ENCODE measurements around the gene PVR.

DNA sequence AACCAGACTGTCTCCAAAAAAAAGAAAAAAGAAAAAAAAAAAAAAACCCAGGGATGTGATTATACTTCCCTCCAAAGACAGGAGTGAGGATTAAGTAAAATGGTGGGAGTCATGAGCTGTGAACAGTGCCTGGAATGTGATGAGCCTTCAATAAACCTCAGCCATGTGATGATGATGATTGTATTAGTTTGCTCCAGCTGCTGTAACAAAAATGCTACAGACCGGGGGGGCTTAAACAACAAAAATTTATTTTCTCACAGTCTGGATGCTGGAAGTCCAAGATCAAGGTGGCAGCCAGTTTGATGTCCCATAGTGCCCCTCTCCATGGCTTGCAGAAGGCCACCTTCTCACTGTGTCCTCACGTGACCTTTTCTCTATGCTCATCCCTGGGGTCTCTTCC is 8.9 kb upstream of the PVR start:
- TF ChIP-seq, protein P1, sequence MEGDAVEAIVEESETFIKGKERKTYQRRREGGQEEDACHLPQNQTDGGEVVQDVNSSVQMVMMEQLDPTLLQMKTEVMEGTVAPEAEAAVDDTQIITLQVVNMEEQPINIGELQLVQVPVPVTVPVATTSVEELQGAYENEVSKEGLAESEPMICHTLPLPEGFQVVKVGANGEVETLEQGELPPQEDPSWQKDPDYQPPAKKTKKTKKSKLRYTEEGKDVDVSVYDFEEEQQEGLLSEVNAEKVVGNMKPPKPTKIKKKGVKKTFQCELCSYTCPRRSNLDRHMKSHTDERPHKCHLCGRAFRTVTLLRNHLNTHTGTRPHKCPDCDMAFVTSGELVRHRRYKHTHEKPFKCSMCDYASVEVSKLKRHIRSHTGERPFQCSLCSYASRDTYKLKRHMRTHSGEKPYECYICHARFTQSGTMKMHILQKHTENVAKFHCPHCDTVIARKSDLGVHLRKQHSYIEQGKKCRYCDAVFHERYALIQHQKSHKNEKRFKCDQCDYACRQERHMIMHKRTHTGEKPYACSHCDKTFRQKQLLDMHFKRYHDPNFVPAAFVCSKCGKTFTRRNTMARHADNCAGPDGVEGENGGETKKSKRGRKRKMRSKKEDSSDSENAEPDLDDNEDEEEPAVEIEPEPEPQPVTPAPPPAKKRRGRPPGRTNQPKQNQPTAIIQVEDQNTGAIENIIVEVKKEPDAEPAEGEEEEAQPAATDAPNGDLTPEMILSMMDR (IDR thresholded peaks at IDR 0.05) = no peak
- TF ChIP-seq POLR2A (IDR thresholded peaks at IDR 0.05) (no peak), POLR2AphosphoS5 (IDR thresholded peaks at IDR 0.05) (no peak), EP300 (IDR thresholded peaks at IDR 0.05) (no peak)
